Lower leg skin (tissue), 4 donors: ENCODE results near the gene GABBR2. TPM values are rescaled to one million over a fixed set of nuclear protein-coding genes. Genes with fewer than 3 reads are reported as not detected.

Experiments used
- DNase-seq, 2 donors: peaks; one replicate each; pipeline ENCODE4 v3.0.0-alpha.2; 2019; ENCODE audit warnings: low spot score in 2 of 2
- H3K4me3 ChIP-seq: fragments of 200-600 bp; sonication (generic); 2 replicates; pipeline ENCODE4 v1.5.1; 2017; ENCODE audit warnings: mild to moderate bottlenecking, low read depth; ENCODE audit not compliant: poor library complexity, severe bottlenecking
- POLR2A ChIP-seq, 2 donors: fragments of 450-650 bp; IDR thresholded peaks; one replicate each; pipeline ENCODE4 v1.6.1; 2016 to 2017; ENCODE audit warnings: antibody characterized with exemption in 2 of 2, mild to moderate bottlenecking in 1 of 2, moderate library complexity in 1 of 2
- WGBS, 2 donors: methylation state at CpG; one replicate each; pipeline ENCODE4 v1.1.5; 2018; 5-methylcytosine and 5-hydroxymethylcytosine counted together
- intact Hi-C: fragments of 100-400 bp; cut with DNase I; formaldehyde crosslinking; loops from one replicate; pipeline ENCODE4 v1.15.0; 2023; ENCODE audit warnings: low total_unique reads
- total RNA-seq, 4 donors: library from RNA; depleted of rRNA; stranded (reverse); fragments of >200 nt; gene quantifications; one replicate each; pipeline ENCODE4 v1.1.0, GENCODE V29; 2016
- TF ChIP-seq, protein P1 (sequence below), 3 donors: fragments of 450-650 bp; IDR thresholded peaks; one replicate each; pipeline ENCODE4 v1.5.1; 2016; ENCODE audit warnings: antibody characterized with exemption in 3 of 3, mild to moderate bottlenecking in 3 of 3, moderate library complexity in 2 of 3

The GABBR2 gene
- total RNA-seq, 4 donors from 2014 or later, result 0.23 to 4.2 TPM; not detected in 2

DNA sequence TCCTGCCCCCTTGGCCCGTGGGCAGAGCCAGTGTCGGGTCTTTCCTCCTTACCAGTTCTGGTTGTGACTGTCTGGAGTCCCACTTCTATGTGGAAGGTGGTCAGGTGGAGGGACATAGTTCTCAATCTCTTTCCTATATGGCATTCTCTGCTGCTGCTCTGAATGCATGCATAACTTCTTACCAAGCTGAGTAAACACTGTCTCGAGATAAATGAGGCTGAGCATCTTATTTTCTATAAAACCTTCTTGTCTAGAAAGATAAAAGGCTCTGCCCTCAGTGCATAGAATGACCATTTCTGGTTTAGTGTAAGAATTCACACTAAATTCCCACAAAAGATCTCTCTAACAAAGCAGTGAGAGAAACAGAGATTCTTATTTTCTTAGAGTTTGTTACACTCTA lies 347.1 kb downstream of the GABBR2 start:
- intact Hi-C loops, result no loop called here
- 59 to 71% methylated on average over 3 of the region's 3 CpGs for WGBS, 2 donors
- TF ChIP-seq, protein P1, sequence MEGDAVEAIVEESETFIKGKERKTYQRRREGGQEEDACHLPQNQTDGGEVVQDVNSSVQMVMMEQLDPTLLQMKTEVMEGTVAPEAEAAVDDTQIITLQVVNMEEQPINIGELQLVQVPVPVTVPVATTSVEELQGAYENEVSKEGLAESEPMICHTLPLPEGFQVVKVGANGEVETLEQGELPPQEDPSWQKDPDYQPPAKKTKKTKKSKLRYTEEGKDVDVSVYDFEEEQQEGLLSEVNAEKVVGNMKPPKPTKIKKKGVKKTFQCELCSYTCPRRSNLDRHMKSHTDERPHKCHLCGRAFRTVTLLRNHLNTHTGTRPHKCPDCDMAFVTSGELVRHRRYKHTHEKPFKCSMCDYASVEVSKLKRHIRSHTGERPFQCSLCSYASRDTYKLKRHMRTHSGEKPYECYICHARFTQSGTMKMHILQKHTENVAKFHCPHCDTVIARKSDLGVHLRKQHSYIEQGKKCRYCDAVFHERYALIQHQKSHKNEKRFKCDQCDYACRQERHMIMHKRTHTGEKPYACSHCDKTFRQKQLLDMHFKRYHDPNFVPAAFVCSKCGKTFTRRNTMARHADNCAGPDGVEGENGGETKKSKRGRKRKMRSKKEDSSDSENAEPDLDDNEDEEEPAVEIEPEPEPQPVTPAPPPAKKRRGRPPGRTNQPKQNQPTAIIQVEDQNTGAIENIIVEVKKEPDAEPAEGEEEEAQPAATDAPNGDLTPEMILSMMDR (IDR thresholded peaks at IDR 0.05), result no peak
- TF ChIP-seq POLR2A (IDR thresholded peaks at IDR 0.05), result no peak
- H3K4me3 ChIP-seq, result no peak overlapping the region
- DNase-seq, result no peak

DNA sequence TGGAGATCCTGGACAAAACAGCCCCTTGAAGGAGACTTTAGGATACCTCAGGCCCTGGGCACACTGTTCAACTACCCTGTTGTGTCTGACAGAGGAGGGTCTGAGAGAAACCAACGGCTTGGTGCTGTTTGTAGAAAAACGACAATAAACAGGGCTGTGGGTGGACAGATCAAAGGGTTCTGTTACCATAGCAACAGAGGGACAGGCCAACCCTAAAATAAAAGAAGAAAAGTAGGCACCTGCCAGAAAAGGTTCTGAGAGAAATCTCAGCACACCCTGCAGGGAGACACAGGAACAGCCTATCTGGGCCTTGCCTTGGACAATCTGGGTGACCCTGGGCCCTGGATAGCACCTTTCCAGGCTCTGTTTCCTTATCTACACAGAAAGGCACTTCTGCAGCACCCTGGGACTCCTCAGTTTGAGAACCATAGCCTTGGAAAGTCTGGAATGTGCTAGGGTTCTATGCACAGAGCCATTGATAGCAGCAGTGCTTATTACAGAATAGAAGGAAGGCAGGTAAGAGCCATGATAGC lies 348.5 kb downstream of the GABBR2 start:
- intact Hi-C loops, result no loop called here
- WGBS, 2 donors, result 34 to 37% methylated on average over 2 of the region's 2 CpGs
- no peak for DNase-seq
- no peak overlapping the region for H3K4me3 ChIP-seq
- TF ChIP-seq POLR2A (IDR thresholded peaks at IDR 0.05), result no peak
- TF ChIP-seq, protein P1 (IDR thresholded peaks at IDR 0.05), result no peak

DNA sequence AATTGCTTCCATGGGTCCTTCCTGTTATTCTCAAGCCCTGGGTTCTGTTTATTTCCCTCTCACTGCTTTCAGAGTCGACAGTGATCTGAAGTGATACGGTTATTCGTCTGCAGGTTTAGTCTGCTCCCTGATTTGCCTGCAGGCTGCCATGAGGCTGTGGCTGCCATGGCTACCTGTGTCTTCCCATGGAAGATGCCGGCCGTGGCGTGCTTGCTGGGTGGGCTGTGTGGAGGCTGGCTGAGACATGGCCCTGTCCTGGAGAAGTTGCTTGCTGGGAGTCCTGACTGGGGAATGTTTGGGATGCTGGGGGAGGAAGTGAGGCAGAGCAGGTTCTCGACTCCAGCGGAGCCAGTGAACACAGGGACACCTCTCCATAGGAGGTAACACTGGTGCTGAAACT lies 349.2 kb downstream of the GABBR2 start:
- TF ChIP-seq, protein P1 (IDR thresholded peaks at IDR 0.05), result no peak
- no peak for TF ChIP-seq POLR2A (IDR thresholded peaks at IDR 0.05)
- intact Hi-C loops, result no loop called here
- DNase-seq, result no peak
- H3K4me3 ChIP-seq, result no peak overlapping the region
- 81 to 82% methylated on average over 8 of the region's 8 CpGs for WGBS, 2 donors

DNA sequence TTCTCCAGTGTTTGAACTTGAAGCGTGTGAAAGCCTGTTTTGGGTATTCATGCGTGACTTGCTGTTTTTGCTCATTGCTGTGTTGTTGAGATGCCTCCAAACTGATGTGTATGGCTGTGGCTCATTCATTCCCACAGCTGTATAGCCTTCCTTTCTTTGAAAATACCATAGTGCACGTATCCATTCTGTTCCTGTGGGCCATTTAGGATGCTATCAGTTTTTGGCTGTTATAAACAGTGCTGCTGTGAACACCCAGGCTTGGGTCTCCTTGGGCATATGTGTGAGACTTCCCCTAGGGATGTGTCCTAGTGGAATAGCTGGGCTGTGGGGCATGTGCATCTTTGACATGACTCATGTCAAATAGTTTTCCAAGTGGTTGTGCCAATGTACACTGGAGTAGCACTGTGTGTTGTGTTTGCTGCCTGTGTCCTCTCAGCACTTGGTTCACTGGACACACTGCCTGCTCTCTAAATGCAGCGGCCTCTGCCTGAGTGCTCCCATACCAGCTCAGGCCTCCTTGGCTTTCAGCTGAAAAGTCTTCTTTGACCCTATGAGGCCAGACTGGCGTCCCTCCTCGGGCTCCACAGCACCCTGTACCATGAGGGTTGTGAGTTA lies 350.7 kb downstream of the GABBR2 start:
- 87 to 88% methylated on average over 6 of the region's 6 CpGs for WGBS, 2 donors
- TF ChIP-seq, protein P1 (IDR thresholded peaks at IDR 0.05), result no peak
- TF ChIP-seq POLR2A (IDR thresholded peaks at IDR 0.05), result no peak
- DNase-seq, result no peak
- intact Hi-C loops, result no loop called here
- no peak overlapping the region for H3K4me3 ChIP-seq

DNA sequence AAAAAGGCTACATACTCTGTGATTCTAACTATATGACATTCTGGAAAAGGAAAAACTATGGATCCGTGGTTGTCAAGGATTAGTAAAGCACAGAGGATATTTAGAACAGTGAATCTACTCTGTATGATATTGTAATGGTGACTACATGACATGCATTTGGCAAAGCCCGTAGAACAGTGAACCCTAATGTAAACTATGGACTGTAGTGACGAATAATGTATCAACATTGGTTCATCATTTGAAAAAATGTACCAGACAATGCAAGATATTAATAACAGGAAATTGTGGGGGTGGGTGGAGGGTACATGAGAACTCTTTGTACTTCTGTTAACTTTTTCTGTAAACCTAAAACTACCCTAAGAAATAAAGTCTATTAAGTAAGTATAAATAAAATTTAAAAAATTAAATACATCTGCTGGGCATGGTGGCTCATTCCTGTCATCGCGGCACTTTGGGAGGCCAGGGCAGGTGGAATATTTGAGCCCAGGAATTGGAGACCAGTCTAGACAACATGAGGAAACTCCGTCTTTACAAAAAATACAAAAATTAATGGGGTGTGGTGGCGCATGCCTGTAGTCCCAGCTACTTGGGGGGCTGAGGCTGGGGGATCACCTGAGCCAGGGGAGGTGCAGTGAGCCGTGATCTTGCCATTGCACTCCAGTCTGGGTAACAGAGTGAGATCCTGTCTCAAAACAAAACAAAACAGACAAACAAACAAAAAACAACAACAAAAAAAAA lies 351.6 kb downstream of the GABBR2 start:
- TF ChIP-seq, protein P1 (IDR thresholded peaks at IDR 0.05), result no peak
- no peak for TF ChIP-seq POLR2A (IDR thresholded peaks at IDR 0.05)
- no peak overlapping the region for H3K4me3 ChIP-seq
- intact Hi-C loops, result no loop called here
- WGBS, 2 donors, result 86 to 87% methylated on average over 8 of the region's 8 CpGs
- DNase-seq, result no peak
